Stimulated activated naive CD8-positive, alpha-beta T cell treated with anti-CD3 and anti-CD28 coated beads, Interleukin-15, Interleukin-2, amounts not matched to agents 100 U/mL and 50 U/mL, for 24 hours (primary cell): Measurements from ENCODE around the gene SIPA1.
"Not testable (repeated sequence)": the region's sequence is repeated elsewhere in the genome, so short reads cannot be mapped to it uniquely, and the experiment has no call there.

Source experiments
- ATAC-seq: fragments of 150-1000 bp; cut with Tn5 transposase; one replicate; pipeline ENCODE4 v1.10.0; 2021
- DNase-seq: peaks from one replicate; pipeline ENCODE4 v3.0.0; 2021

The SIPA1 gene

DNA sequence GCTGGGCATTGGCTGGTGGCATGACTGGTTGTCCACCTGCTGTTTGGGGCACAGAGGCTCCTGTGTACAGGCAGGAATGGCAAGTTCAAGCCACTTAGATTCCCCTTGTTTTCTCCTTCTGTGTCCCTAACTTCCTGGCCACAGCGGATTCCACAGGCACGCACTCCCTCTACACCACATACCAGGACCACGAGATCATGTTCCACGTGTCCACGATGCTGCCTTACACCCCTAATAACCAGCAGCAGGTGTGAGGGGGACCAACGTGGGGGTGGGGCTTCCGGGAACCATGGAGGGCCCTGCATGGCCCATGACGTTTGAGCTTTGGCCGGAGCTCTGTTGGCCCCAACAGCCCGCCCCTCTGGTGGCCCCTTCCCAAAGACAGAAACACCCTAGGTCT is 7.8 kb downstream of the SIPA1 start:
- ATAC-seq (no peak), DNase-seq (no peak)

DNA sequence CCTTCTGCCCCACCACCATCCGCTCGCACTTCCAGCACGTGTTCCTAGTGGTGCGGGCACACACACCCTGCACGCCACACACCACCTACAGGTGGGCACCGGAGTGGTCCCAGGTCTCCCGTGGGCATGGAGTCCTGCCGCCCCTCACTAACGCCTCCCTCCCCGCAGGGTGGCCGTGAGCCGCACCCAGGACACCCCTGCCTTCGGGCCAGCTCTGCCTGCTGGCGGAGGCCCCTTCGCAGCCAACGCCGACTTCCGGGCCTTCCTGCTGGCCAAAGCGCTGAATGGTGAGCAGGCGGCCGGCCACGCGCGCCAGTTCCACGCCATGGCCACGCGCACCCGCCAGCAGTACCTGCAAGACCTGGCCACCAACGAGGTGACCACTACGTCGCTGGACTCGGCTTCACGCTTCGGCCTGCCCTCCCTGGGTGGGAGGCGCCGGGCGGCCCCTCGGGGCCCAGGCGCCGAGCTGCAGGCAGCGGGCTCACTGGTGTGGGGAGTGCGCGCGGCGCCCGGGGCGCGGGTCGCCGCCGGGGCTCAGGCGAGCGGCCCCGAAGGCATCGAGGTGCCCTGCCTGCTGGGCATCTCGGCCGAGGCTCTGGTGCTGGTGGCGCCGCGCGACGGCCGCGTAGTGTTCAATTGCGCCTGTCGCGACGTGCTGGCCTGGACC is 8.5 kb downstream of the SIPA1 start:
- DNase-seq (no peak), ATAC-seq (no peak)

DNA sequence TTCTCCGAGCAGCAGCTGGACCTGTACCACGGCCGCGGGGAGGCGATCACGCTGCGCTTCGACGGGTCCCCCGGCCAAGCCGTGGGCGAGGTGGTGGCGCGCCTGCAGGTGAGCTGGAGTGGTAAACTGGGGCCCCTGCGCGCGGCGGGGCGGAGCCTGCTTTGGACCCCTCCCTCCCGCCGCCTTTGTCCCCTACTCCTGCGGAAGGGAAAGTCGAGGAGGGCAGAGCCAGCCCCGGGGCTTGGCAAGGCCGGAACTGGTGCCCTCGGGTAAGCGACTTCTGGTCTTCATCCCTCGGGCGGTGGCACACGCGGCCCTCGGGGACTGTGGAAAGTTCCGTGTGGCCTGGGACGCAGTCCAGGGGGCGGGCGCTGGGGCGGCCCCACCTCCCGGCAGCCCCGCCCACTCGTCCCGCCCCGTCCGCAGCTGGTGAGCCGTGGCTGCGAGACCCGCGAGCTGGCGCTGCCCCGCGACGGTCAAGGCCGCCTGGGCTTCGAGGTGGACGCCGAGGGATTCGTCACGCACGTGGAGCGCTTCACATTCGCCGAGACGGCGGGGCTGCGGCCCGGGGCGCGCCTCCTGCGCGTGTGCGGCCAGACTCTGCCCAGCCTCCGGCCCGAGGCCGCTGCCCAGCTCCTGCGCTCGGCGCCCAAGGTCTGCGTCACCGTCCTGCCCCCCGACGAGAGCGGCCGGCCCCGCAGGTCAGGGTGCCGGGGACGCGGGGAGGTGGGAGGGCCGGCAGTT is 9.2 kb downstream of the SIPA1 start:
- DNase-seq (no peak), ATAC-seq (no peak)

DNA sequence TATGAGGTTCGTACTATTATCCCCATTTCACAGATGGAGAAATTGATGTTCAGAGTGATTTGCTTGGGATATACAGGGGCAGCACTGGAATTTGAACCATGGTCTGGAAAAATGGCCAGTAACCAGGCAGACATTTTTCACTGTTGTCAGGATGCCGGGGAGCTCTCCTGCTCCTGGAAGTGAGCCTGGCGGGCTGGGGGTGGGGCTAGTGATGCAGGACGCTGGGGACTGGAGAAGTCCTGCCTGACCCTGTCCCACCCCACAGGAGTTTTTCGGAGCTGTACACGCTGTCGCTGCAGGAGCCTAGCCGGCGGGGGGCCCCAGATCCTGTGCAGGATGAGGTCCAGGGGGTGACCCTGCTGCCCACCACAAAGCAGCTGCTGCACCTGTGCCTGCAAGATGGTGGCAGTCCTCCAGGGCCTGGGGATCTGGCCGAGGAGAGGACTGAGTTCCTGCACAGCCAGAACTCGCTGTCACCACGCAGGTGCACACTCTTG is 11.1 kb downstream of the SIPA1 start:
- DNase-seq (no peak), ATAC-seq (no peak)

DNA sequence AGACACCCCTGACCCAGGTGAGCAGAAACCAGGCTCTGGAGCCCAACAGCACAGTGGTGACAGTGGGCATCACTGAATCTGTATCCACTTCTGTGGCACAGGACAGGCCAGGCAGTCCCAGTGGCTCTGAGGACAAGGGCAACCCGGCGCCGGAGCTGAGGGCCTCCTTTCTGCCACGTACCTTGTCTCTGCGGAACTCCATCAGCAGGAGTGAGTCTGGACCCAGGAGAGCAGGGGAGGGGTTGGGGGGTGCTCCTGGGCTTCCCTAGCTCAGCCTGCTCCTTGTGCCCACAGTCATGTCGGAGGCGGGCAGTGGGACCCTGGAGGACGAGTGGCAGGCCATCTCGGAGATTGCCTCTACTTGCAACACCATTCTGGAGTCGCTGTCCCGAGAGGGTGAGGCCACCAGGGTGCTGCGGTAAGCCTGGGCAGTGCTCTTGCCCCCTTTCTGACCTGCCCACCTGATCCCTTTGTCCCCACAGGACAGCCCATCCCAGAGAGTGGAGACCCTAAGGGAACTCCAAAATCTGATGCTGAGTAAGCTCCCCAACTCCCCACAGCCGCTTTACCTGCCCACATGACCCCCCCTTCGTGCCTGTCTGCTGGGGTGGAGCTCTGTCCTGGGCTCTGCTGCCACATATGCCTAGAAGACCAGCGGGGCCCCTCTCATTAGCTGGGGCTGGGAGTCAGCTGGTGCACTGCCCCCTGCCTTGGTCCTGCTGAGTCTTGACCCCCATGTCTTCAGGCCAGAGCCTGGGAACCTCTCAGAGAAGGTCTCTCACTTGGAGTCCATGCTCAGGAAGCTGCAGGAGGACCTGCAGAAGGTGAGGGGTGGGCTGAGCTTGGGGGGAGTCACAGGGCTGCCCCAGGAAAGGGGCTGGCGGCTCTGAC is 12.0 kb downstream of the SIPA1 start:
- ATAC-seq (no peak), DNase-seq (no peak)

DNA sequence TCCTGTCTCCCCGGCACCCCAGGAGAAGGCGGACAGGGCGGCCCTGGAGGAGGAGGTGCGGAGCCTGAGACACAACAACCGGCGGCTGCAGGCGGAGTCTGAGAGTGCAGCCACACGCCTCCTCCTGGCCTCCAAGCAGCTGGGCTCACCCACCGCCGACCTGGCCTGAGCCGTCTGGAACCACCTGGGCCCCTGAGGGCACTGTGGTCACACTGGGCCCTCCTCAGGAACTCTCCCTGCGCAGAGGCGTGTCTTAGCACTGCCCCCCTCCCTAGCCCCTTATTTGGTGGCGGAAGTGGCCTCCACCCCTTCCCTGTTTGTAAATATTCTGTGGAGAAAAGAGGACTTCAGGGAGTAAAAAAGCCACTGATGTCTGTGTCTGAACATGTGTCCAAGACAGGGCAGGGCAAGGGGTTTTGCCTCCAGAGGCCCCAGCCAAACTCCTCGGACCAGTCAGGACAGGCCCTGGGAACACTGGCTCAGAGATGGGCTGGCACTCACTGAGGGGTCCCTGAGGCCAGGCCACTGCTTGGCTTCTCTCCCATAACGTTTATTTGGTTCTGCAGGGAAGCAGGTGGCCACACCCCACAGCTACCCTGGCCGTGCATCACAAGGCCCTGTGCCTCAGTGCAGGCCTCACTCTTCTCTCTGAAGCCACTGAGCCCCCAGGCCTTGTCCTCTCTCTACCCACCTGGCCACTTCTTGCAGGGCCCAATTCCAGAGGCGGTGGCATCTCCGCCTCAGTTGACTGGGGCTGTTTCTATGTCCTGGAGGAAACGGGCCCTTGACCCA is 12.8 kb downstream of the SIPA1 start:
- ATAC-seq = no peak
- DNase-seq = no peak

DNA sequence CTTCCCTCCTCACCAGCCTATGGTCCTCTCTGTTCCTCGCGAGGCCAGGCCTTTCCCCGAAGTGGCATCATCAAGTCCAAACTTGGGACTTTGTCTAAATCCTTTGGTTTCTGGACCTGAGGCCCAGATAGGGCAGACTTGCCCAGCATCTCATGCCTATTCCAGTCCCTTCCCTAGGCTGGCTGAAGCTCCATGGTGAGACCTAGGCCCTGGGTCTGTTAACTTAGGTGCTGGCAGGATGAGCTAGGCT is 13.4 kb downstream of the SIPA1 start:
- DNase-seq = no peak
- ATAC-seq = no peak

DNA sequence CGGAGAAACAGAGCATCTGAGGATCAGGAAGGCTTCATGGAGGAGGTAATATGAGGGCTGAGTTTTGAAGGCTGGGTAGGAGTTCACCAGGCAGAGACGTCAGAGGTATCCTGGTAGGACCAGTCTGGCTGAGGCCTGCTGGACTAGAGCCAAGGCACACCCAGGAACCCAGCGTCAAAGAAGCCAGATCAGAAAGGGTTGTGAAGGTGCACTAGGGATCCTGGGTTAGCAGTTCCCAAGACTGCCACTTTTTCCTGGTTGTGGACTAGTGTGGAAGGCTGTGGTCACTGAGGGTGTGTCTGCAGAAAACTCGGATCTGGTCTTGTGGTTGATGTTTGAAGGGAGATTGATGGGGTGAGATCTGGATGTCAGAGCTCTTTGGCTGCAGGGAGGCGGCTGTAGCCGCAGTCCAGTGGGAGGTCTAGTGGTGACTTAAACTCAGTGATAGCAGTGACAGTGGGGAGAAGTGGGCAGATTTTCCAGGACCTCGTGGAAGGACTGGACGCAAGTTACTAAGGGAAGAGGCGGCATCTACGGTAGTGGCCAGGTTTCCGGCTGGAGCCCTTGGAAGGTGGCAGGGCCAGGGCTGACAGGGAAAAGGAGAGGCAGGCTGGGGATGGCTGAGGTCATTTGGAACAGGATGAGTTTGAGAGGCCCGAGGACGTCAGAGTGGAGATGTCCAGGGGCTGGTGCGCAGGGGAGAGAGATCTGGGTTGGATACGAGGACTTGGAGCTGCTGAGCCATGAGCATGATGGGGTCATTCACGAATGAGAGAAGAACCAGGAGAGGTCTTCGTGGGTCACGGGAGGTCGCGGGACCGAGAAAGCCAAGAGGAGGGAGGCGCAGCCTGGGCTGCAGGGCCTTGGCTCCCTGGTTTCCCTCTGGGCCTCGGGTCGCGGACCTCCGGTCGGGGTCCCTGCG is 13.9 kb downstream of the SIPA1 start:
- no peak for ATAC-seq
- DNase-seq = no peak

DNA sequence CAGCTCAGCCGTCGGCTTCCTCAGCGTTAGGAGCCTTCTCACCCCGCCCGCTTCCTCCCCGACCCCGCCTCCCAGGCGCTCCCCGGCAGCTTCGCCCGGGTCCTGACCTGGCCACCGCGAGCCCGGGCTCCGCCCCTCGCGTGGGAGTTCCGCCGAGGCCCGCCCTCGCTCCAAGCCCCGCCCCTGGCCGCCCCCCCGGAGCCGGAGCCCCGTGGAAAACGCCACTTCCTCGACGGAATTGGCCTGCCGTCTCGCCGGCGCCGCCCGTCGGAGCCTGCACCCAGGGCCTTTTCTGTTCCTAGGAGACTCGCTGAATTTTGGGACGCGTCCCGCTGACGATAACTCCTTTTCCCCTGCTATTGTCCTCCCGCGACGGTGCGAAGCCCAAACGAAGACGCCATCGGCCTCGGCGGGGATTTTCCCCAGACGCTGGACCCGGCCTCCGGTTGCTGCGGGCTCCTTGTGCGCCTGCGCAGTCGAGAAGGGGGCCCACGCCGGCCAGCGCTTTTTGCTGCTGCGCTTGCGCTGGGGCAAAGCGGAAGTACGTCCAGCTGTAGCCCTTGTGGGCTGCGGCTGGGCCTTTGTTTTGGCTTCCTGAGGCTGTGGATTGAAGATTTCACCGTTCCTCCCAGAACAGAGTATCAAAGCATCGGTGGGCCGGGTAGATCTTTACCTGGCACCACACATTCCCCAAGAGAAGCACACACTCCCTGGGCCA is 14.8 kb downstream of the SIPA1 start:
- peak; percentile 85 for ATAC-seq
- peak; percentile 98 for DNase-seq

DNA sequence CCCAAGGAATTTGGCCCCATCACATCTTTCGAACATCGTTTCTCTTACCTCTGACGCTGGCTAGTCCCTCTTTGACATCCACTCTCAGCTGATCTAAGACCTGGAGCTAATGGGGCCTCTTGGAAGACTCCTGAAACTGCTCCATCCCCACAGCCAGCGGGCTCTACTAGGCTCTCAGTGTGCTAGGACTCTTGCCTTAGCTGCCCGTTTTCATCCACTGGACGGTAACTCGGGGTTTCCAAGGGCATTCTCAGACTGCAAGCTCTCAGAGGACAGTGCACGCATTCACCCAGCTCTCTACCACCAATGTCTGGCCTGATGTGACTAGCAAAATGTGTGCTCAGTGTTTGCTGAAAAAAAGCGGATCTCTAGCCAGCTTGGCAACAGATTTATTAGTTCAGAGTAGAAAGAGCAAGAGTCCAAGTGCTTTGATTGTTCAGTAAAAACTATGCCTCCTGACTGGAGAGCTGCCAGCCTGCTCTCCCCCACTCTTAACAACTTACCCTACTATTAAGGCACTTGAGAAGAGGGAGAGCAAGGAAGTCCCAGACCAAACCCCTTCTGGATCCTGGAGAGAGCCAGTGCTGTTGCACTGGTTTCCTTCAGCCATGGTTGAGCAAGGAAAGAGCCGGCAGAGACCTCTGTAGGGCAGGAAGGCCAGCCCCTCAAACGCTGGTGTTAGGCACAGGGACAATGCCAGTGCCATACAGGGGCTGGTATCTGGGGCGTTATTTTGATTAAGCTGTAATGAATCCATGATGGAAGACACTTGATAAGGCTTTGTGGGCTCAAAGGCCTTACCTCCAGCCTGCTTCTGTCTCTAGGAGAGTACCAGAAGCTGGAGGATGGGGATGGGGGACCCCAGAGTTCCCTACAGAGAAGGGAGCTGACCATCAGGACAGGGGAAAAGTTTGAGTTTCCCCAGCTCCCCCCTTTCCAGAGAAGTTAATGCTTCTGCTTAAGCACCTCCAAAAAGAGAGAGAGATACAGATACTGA is 15.6 kb downstream of the SIPA1 start:
- ATAC-seq (no peak), DNase-seq (no peak)

DNA sequence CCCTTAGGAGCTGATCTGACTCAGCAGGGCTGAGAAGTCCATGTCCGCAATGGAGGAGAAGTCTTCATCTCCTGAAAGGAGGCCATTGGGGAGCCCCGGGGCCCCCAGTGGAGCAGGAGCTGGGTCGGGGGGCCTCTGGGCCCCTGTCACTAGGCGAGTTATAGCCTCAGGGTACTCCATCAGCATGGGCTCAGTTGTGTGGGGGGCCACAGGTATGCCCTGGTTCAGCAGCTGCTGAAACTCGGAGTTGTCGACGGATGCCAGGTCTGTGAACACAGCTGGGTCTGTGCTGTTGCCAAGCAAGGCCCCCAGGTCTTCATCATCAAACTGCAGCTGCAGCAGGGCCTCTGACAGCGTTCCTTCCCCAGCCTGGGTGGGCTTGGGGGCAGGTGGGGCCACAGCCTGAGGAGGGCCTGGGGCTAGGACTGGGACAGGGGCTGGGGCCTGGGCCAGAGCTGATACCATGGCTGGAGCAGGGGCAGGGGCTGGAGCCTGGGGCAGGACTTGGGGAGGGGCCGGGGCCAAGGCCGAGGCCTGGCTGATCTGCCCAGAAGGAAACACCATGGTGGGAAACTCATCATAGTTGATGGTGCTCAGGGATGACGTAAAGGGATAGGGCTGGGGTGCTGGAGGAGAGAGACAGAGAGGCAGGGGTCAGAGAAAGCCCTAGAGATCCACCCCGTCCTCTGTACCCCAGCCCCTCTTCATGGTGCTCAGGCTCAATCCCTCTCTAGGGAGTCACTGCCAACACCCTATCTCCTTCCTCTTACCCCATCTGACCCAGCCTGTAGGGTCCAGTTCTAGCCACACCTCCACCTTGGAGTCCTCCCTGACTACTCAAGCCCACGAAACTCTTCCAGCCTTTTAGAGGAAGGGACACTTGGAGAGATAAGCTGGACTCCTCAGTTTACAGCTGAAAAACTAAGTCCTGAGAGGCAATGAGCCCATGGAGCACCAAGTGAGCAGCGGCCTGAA is 16.8 kb downstream of the SIPA1 start:
- ATAC-seq (no peak), DNase-seq (no peak)

DNA sequence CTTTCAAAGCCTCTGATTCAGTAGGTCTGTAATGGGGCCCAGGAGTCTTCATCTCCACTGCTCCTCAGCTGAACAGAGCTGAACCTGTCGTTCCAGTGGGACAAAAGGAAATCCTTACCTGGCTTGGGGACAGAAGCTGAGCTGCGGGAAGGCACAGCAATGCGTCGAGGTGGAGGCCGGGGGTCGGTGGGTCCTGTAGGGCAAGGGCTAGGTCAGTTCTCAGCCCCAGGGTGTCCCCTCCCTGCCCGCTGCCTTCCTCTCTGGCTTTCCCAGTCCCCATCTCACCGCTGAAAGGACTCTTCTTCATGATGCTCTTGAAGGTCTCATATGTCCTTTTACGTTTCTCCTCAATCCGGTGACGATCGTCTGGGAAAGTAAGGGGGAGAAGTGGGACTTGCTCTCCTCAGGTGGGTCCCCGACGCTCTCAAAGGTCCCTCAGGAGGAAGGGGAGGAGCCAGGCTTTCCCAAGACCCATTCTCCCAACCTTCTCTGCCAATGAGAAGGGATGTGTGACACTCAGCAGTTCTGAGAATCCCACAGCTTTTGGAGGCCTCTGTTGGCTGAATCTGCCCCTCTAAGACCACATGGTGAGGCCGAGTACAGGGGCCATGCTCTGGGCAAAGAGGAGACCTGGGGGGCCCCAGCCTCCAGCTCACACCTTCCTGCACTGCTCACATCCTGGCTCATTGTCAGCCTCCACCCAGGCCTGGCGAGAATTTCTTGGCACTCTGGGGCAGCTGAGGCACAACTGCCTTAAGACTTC is 17.9 kb downstream of the SIPA1 start:
- ATAC-seq (no peak), DNase-seq (no peak)

DNA sequence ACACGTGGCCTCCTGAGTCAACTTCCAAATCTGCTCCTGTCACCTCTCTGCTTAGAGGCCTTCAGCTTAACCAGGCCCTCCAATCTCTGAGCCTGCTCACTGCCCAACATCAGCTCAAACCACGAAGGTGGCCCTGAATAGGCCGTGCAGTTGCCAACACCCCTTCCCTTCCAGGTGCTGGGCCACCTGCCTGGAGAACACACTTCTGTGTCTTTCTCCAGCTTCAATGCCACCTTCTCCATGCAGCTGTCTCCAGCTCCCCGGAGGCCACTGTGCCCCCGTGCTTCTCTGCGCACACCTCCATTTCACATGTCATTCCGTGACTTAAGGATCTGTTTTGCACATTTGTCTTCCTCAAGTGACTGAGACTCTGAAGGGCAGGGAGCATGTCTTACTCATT is 19.5 kb downstream of the SIPA1 start:
- ATAC-seq (no peak), DNase-seq (no peak)

DNA sequence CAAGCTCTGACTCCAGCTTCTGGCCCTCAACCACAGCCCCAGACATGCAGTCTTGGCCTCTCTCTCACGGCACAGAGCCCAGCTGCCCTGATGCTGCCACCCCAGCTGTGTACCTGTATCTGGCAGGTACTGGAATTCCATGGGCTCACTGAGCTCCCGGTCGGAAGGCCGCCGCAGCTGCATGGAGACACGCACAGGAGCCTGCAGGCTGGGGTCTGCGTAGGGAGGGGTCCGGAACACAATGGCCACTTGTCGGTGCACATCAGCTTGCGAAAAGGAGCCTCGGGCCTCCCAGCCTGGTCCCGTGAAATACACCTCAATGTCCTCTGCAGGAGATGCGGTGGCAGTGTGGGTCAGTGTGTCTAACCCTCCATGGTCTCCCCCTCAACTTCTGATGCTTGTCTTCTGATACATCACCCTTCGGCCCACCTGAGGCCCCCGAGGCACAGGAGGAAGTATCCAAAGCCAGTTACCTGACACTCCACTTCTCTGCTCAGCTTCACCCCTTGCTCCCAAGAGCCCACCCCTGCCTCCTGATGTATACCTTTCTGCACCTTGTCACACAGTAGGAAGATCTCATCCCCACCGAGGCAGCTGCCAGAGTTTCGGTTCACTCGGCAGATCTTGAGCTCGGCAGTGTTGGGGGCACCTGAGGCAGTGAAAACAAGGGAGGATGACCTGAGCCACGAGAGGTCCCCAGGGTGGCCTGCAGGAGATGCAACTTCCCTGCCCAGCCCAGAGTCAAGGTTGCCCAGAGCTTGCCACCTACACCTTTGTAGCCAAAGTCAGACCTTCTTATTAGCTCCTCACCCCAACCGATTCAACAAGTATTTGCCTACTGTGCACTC is 20.5 kb downstream of the SIPA1 start:
- DNase-seq = no peak
- ATAC-seq = no peak

DNA sequence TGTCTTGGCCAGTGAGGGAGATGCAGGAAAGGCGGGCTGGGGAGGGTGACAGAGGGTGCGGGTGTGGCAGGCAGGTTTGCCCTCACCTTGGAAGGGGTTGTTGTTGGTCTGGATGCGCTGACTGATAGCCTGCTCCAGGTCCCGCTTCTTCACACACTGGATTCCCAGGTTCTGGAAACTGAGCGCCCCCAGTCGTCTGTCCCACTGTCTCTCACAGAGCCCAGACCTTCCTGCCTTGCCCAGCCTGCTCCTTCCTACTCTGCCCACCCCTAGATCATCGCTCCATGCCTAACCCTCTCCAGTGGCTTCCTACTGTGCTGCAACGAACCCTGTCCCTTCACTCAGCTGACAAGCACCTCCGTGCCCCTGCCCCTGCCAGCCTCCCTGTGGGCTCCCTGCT is 22.1 kb downstream of the SIPA1 start:
- ATAC-seq = no peak
- no peak for DNase-seq

DNA sequence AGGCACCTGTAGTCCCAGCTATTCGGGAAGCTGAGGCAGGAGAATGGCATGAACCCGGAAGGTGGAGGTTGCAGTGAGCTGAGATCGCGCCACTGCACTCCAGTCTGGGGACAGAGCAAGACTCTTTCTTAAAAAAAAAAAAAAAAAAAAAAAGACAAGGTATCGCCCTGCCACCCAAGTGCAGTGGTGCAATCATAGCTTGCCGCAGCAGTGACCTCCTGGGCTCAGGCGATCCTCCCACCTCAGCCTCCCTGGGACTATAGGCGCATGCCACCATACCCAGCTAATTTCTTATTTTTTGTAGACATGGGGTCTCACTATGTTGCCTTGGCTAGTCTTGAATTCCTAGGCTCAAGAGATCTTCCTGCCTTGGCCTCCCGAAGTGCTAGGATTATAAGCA is 23.0 kb downstream of the SIPA1 start:
- ATAC-seq, DNase-seq: not testable (repeated sequence)
